IMR-90 (cell line): ENCODE measurements around the gene PLAC9. TPM values are rescaled to one million over a fixed set of nuclear protein-coding genes. Genes with fewer than 3 reads are reported as not detected.
A peak's percentile ranks its signal among the peaks of the same experiment; 100 is the strongest.

Experiments
- ATAC-seq: fragments of 200-7000 bp; cut with Tn5 transposase; 2 replicates; pipeline ENCODE4 v1.9.1; 2020; ENCODE audit warnings: low read depth, mild to moderate bottlenecking, moderate library complexity
- BruUV-seq: library from RNA; stranded (reverse); fragments of 400-500 nt; replicated peaks from 2 replicates; lab custom pipeline; 2021; lab: Mats Ljungman, UMichigan
- CTCF ChIA-PET: fragments of 300-600 bp; formaldehyde crosslinking; extraction: SDS; loops from one replicate; lab custom pipeline; 2021; ENCODE audit warnings: antibody characterized with exemption; lab: Yijun Ruan, JAX
- POLR2A ChIA-PET: fragments of 300-600 bp; sonication (Branson Sonifier 250); formaldehyde crosslinking; loops from one replicate; lab custom pipeline; 2022; ENCODE audit warnings: antibody characterized with exemption; ENCODE audit not compliant: unreplicated experiment; lab: Charles Lee
- DNase-seq: peaks from one replicate; pipeline ENCODE4 v3.0.0; 2013
- H2AFZ ChIP-seq: replicated peaks from 2 replicates; pipeline ENCODE3; 2013; ENCODE audit warnings: low read length, mild to moderate bottlenecking; ENCODE audit not compliant: poor library complexity
- H2AK5ac ChIP-seq: 2 replicates; pipeline ENCODE4 v1.6.1; 2013; ENCODE audit warnings: low read depth, low read length, inconsistent platforms
- H2AK9ac ChIP-seq: replicated peaks from 2 replicates; pipeline ENCODE3; 2013; ENCODE audit warnings: mild to moderate bottlenecking, low read depth, low read length, moderate library complexity; ENCODE audit not compliant: poor library complexity
- H2BK120ac ChIP-seq: 2 replicates; pipeline ENCODE4 v1.6.1; 2013; ENCODE audit warnings: low read depth, low read length, inconsistent platforms
- H2BK15ac ChIP-seq: 3 replicates; pipeline ENCODE4 v1.6.1; 2013; ENCODE audit warnings: low read depth, low read length, inconsistent platforms
- H2BK20ac ChIP-seq: 2 replicates; pipeline ENCODE4 v1.6.1; 2013; ENCODE audit warnings: low read depth, mild to moderate bottlenecking, inconsistent platforms, low read length, moderate library complexity
- H2BK5ac ChIP-seq: 2 replicates; pipeline ENCODE4 v1.6.1; 2013; ENCODE audit warnings: mild to moderate bottlenecking, low read depth, low read length, inconsistent platforms; ENCODE audit not compliant: poor library complexity, severe bottlenecking
- H3K14ac ChIP-seq: replicated peaks from 2 replicates; pipeline ENCODE4 v1.6.1; 2013; ENCODE audit warnings: low read depth, low read length, inconsistent platforms
- H3K18ac ChIP-seq: 2 replicates; pipeline ENCODE4 v1.6.1; 2013; ENCODE audit warnings: low read depth, low read length, control low read depth
- H3K23ac ChIP-seq: 2 replicates; pipeline ENCODE4 v1.6.1; 2013; ENCODE audit warnings: low read depth, low read length, inconsistent platforms
- H3K27ac ChIP-seq: 2 replicates; pipeline ENCODE4 v1.5.1; 2013; ENCODE audit warnings: mild to moderate bottlenecking, control low read depth, low read length; ENCODE audit not compliant: insufficient read depth
- H3K27me3 ChIP-seq: 2 replicates; pipeline ENCODE4 v1.6.1; 2013; ENCODE audit warnings: low read length; ENCODE audit not compliant: control insufficient read depth, insufficient read depth
- H3K36me3 ChIP-seq: 2 replicates; pipeline ENCODE4 v1.6.1; 2013; ENCODE audit warnings: low read length, mixed read lengths; ENCODE audit not compliant: control insufficient read depth, insufficient read depth
- H3K4ac ChIP-seq: 2 replicates; pipeline ENCODE4 v1.6.1; 2013; ENCODE audit warnings: low read depth, low read length, inconsistent platforms
- H3K4me1 ChIP-seq: 2 replicates; pipeline ENCODE4 v1.6.1; 2013; ENCODE audit warnings: low read length, mixed read lengths; ENCODE audit not compliant: control insufficient read depth, insufficient read depth
- H3K4me2 ChIP-seq: 2 replicates; pipeline ENCODE4 v1.6.1; 2013; ENCODE audit warnings: low read depth, mild to moderate bottlenecking, control low read depth, low read length, moderate library complexity
- H3K4me3 ChIP-seq: 2 replicates; pipeline ENCODE4 v1.5.1; 2013; ENCODE audit warnings: low read depth, mild to moderate bottlenecking, control low read depth, low read length, moderate library complexity; ENCODE audit not compliant: insufficient read depth
- H3K56ac ChIP-seq: 2 replicates; pipeline ENCODE4 v1.6.1; 2013; ENCODE audit warnings: low read length, inconsistent platforms; ENCODE audit not compliant: insufficient read depth; ENCODE audit errors: extremely low read depth
- H3K79me1 ChIP-seq, 2 experiments: 2 replicates each; pipeline ENCODE4 v1.6.1; 2013; ENCODE audit warnings: low read length in 2 of 2, inconsistent platforms in 1 of 2, low read depth in 1 of 2
- H3K9ac ChIP-seq: 2 replicates; pipeline ENCODE4 v1.6.1; 2013; ENCODE audit warnings: low read depth, low read length, control low read depth
- H3K9me1 ChIP-seq: 2 replicates; pipeline ENCODE4 v1.6.1; 2013; ENCODE audit warnings: low read length, inconsistent platforms; ENCODE audit not compliant: insufficient read depth
- H3K9me3 ChIP-seq: 2 replicates; pipeline ENCODE4 v1.6.1; 2013; ENCODE audit warnings: low read length; ENCODE audit not compliant: control insufficient read depth, insufficient read depth
- H4K20me1 ChIP-seq: 2 replicates; pipeline ENCODE4 v1.6.1; 2013; ENCODE audit warnings: low read length, inconsistent platforms; ENCODE audit not compliant: insufficient read depth
- H4K5ac ChIP-seq: 2 replicates; pipeline ENCODE4 v1.6.1; 2013; ENCODE audit warnings: mild to moderate bottlenecking, low read depth, low read length, control low read depth
- H4K8ac ChIP-seq, 2 experiments: 2 replicates each; pipeline ENCODE4 v1.6.1; 2013; ENCODE audit warnings: low read depth in 2 of 2, low read length in 2 of 2, control low read depth in 1 of 2, inconsistent platforms in 1 of 2
- H4K91ac ChIP-seq: 2 replicates; pipeline ENCODE4 v1.6.1; 2013; ENCODE audit warnings: low read depth, low read length, inconsistent platforms; ENCODE audit not compliant: insufficient read depth
- BHLHE40 ChIP-seq: fragments of 150-350 bp; IDR thresholded peaks from 2 replicates; pipeline ENCODE4 v1.6.1; 2016; ENCODE audit warnings: mild to moderate bottlenecking, low read depth, low read length
- CEBPB ChIP-seq: IDR thresholded peaks from 2 replicates; pipeline ENCODE4 v1.6.1; 2012; ENCODE audit warnings: low read depth, low read length, improper control_type of control experiment
- CHD1 ChIP-seq: IDR thresholded peaks from 2 replicates; pipeline ENCODE4 v1.6.1; 2012; ENCODE audit warnings: low read depth, low read length, improper control_type of control experiment
- FOS ChIP-seq: fragments of 150-350 bp; IDR thresholded peaks from 2 replicates; pipeline ENCODE4 v1.6.1; 2016; ENCODE audit warnings: low read depth, low read length
- MAFK ChIP-seq: IDR thresholded peaks from 2 replicates; pipeline ENCODE4 v1.6.1; 2012; ENCODE audit warnings: low read depth, low read length, improper control_type of control experiment
- MAZ ChIP-seq: IDR thresholded peaks from 2 replicates; pipeline ENCODE4 v1.6.1; 2012; ENCODE audit warnings: low read depth, mild to moderate bottlenecking, low read length, improper control_type of control experiment, moderate library complexity, borderline replicate concordance
- MXI1 ChIP-seq: IDR thresholded peaks from 2 replicates; pipeline ENCODE4 v1.6.1; 2012; ENCODE audit warnings: low read depth, mild to moderate bottlenecking, low read length, moderate library complexity, borderline replicate concordance
- NFE2L2 ChIP-seq: fragments of 150-350 bp; IDR thresholded peaks from 2 replicates; pipeline ENCODE4 v1.6.1; 2016; ENCODE audit warnings: low read depth, mild to moderate bottlenecking, low read length
- POLR2A ChIP-seq: IDR thresholded peaks from 2 replicates; pipeline ENCODE4 v1.6.1; 2012; ENCODE audit warnings: mild to moderate bottlenecking, low read depth, low read length
- RAD21 ChIP-seq: IDR thresholded peaks from 2 replicates; pipeline ENCODE4 v1.6.1; 2012; ENCODE audit warnings: low read length, improper control_type of control experiment
- RCOR1 ChIP-seq: IDR thresholded peaks from 2 replicates; pipeline ENCODE4 v1.6.1; 2012; ENCODE audit warnings: mild to moderate bottlenecking, low read length, improper control_type of control experiment; ENCODE audit not compliant: insufficient replicate concordance
- RFX5 ChIP-seq: IDR thresholded peaks from 2 replicates; pipeline ENCODE4 v1.8.0; 2012; ENCODE audit warnings: low read depth, mild to moderate bottlenecking, low read length, moderate library complexity
- SMC3 ChIP-seq: fragments of 150-350 bp; IDR thresholded peaks from 2 replicates; pipeline ENCODE4 v1.6.1; 2016; ENCODE audit warnings: low read depth, mild to moderate bottlenecking, antibody characterized with exemption, low read length, moderate library complexity
- WGBS, 2 experiments: methylation state at CpG; one replicate each; pipeline versions ENCODE4 v1.1.5 to v1.1.7; 2013; ENCODE audit warnings: missing lambda C conversion rate in 2 of 2; ENCODE audit not compliant: insufficient read length in 1 of 2; ENCODE audit errors: extremely low coverage in 2 of 2; 5-methylcytosine and 5-hydroxymethylcytosine counted together
- dilution Hi-C: fragments of 300-500 bp; cut with HindIII; formaldehyde crosslinking; loops from one replicate; pipeline ENCODE4 v1.14.3; 2018; ENCODE audit warnings: low sequenced_read_pairs; ENCODE audit not compliant: unreplicated experiment
- in situ Hi-C: fragments of 300-500 bp; cut with MboI; formaldehyde crosslinking; loops from 3 replicates; pipeline ENCODE4 v1.14.3; 2019; ENCODE audit warnings: low sequenced_read_pairs, inconsistent platforms, mixed read lengths
- intact Hi-C: fragments of 100-400 bp; cut with micrococcal nuclease; formaldehyde crosslinking; loops from 2 replicates; pipeline ENCODE4 v1.10.0; 2022
- polyA plus RNA-seq, 3 experiments: library from polyadenylated mRNA; depleted of rRNA; stranded (reverse); fragments of >200 nt; gene quantifications; 2 replicates each; pipeline ENCODE4 v1.2.3, GENCODE V29; 2012; ENCODE audit warnings: low replicate concordance in 1 of 3
- total RNA-seq: library from RNA; depleted of rRNA; stranded (reverse); fragments of >200 nt; gene quantifications from 2 replicates; pipeline ENCODE4 v1.2.3, GENCODE V29; 2012
- TF ChIP-seq, protein P1 (sequence below): fragments of 150-350 bp; IDR thresholded peaks from 2 replicates; pipeline ENCODE4 v1.6.1; 2017; ENCODE audit warnings: mild to moderate bottlenecking, antibody characterized with exemption, low read length, low read depth
- TF ChIP-seq, protein P2 (sequence below): fragments of 150-350 bp; IDR thresholded peaks from 2 replicates; pipeline ENCODE4 v1.6.1; 2016; ENCODE audit warnings: low read depth, mild to moderate bottlenecking, low read length, moderate library complexity, borderline replicate concordance
- TF ChIP-seq, protein P3 (sequence below): conservative IDR thresholded peaks from 2 replicates; pipeline ENCODE4 v1.5.1; 2012; ENCODE audit warnings: mild to moderate bottlenecking, low read depth, low read length, improper control_type of control experiment

Gene PLAC9
- total and polyA plus RNA-seq, 2 of the 4 experiments (the other 2 are of a cell fraction) = 1.6 to 12.2 TPM

- H3K27ac ChIP-seq = no peak overlapping the region
- 88% methylated on average over 4 of the region's 6 CpGs; no CpG with 5 or more reads in 1 of the 2 experiments for WGBS, 2 experiments
- 0 out of 2 replicates have a peak overlapping the region, but pooled peaks have one; percentile 65 for H3K23ac ChIP-seq
- POLR2A ChIA-PET = no interaction called here
- H2AFZ ChIP-seq = no peak overlapping the region
- H3K4me2 ChIP-seq = no peak overlapping the region
- no peak overlapping the region for H3K56ac ChIP-seq
- no peak overlapping the region for H3K9ac ChIP-seq
- H3K4me3 ChIP-seq = no peak overlapping the region
- peaks cover 6% of the 10 kb centered on the region; the same call in 1 of the 2 replicates for H3K36me3 ChIP-seq
- no peak overlapping the region for H4K8ac ChIP-seq
- H2BK5ac ChIP-seq = no peak overlapping the region
- peaks cover 22% of the 10 kb centered on the region for H3K4me1 ChIP-seq
- BruUV-seq = no TSS peak
- no peak overlapping the region for H2BK20ac ChIP-seq
- H2AK5ac ChIP-seq = peak overlapping the region; percentile 44; the same call in 1 of the 2 replicates
- no peak overlapping the region for H2AK9ac ChIP-seq
- no peak overlapping the region for H3K18ac ChIP-seq
- dilution Hi-C loops = no loop called here
- intact Hi-C loops = no loop called here
- H3K79me1 ChIP-seq = peaks cover 46 to 96% of the 10 kb centered on the region in 2 experiments
- 0 out of 2 replicates have a peak overlapping the region, but pooled peaks have one; percentile 14 for H3K14ac ChIP-seq
- no peak overlapping the region for H2BK15ac ChIP-seq
- H4K91ac ChIP-seq = no peak overlapping the region
- TF ChIP-seq, protein P1, sequence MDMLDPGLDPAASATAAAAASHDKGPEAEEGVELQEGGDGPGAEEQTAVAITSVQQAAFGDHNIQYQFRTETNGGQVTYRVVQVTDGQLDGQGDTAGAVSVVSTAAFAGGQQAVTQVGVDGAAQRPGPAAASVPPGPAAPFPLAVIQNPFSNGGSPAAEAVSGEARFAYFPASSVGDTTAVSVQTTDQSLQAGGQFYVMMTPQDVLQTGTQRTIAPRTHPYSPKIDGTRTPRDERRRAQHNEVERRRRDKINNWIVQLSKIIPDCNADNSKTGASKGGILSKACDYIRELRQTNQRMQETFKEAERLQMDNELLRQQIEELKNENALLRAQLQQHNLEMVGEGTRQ = no peak
- TF ChIP-seq CEBPB = no peak
- no peak for TF ChIP-seq RAD21
- TF ChIP-seq FOS = no peak
- TF ChIP-seq MAFK = no peak
- TF ChIP-seq NFE2L2 = no peak
- TF ChIP-seq CHD1 = no peak
- no peak for TF ChIP-seq POLR2A
- TF ChIP-seq, protein P2, sequence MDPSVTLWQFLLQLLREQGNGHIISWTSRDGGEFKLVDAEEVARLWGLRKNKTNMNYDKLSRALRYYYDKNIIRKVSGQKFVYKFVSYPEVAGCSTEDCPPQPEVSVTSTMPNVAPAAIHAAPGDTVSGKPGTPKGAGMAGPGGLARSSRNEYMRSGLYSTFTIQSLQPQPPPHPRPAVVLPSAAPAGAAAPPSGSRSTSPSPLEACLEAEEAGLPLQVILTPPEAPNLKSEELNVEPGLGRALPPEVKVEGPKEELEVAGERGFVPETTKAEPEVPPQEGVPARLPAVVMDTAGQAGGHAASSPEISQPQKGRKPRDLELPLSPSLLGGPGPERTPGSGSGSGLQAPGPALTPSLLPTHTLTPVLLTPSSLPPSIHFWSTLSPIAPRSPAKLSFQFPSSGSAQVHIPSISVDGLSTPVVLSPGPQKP = no peak
- TF ChIP-seq RFX5 = no peak
- no peak for TF ChIP-seq MAZ
- TF ChIP-seq BHLHE40 = no peak
- no peak for TF ChIP-seq MXI1
- TF ChIP-seq, protein P3, sequence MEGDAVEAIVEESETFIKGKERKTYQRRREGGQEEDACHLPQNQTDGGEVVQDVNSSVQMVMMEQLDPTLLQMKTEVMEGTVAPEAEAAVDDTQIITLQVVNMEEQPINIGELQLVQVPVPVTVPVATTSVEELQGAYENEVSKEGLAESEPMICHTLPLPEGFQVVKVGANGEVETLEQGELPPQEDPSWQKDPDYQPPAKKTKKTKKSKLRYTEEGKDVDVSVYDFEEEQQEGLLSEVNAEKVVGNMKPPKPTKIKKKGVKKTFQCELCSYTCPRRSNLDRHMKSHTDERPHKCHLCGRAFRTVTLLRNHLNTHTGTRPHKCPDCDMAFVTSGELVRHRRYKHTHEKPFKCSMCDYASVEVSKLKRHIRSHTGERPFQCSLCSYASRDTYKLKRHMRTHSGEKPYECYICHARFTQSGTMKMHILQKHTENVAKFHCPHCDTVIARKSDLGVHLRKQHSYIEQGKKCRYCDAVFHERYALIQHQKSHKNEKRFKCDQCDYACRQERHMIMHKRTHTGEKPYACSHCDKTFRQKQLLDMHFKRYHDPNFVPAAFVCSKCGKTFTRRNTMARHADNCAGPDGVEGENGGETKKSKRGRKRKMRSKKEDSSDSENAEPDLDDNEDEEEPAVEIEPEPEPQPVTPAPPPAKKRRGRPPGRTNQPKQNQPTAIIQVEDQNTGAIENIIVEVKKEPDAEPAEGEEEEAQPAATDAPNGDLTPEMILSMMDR = no peak
- no peak for TF ChIP-seq RCOR1
- no peak for TF ChIP-seq SMC3
- CTCF ChIA-PET = no interaction called here
- no peak for DNase-seq
- no peaks in the 10 kb centered on the region for H3K27me3 ChIP-seq
- in situ Hi-C loops = no loop called here
- H4K20me1 ChIP-seq = peaks cover 93% of the 10 kb centered on the region
- 0 out of 2 replicates have a peak overlapping the region, but pooled peaks have one; percentile 8 for H3K4ac ChIP-seq
- H3K9me1 ChIP-seq = peaks cover 63% of the 10 kb centered on the region
- H2BK120ac ChIP-seq = no peak overlapping the region
- H3K9me3 ChIP-seq = no peaks in the 10 kb centered on the region
- ATAC-seq = no peak
- no peak overlapping the region for H4K5ac ChIP-seq
Measured at GRCh38 chr10:80182986-80183385, 50.5 kb downstream of the PLAC9 start.
